Measurements from ENCODE around the gene SCAPER.

DNA sequence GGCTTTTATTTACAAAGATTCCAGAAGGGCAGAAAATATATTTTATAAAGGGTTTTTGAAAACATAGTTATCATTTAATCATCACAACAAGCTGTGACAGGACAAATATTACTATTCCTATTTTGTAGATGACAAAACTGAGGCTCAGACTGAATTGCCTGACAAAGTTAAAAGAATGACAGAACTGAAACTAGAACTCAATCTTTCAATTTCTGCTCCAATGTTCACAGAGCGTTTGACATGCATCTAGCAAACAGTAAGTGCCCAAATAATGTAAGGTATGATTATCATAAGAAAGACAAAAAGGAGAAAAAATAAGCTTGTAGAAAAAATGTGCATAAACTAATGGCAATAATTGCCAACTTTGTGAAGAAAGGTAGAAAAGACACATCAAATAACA is 61.9 kb downstream of the SCAPER start:
- no peak for TF ChIP-seq POLR2A (IDR thresholded peaks at IDR 0.05)
- TF ChIP-seq, protein P1, sequence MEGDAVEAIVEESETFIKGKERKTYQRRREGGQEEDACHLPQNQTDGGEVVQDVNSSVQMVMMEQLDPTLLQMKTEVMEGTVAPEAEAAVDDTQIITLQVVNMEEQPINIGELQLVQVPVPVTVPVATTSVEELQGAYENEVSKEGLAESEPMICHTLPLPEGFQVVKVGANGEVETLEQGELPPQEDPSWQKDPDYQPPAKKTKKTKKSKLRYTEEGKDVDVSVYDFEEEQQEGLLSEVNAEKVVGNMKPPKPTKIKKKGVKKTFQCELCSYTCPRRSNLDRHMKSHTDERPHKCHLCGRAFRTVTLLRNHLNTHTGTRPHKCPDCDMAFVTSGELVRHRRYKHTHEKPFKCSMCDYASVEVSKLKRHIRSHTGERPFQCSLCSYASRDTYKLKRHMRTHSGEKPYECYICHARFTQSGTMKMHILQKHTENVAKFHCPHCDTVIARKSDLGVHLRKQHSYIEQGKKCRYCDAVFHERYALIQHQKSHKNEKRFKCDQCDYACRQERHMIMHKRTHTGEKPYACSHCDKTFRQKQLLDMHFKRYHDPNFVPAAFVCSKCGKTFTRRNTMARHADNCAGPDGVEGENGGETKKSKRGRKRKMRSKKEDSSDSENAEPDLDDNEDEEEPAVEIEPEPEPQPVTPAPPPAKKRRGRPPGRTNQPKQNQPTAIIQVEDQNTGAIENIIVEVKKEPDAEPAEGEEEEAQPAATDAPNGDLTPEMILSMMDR (IDR thresholded peaks at IDR 0.05) = no peak

Data from Peyer's patch (tissue), 4 donors.